Activated B cell treated with CpG ODN at 0.5 μM for 24 hours (primary cell): Measurements from ENCODE around the gene GLS2. TPM values are rescaled to one million over a fixed set of nuclear protein-coding genes. Genes with fewer than 3 reads are reported as not detected.

ENCODE experiments used
- ATAC-seq: fragments of 200-7000 bp; cut with Tn5 transposase; one replicate; pipeline ENCODE4 v1.10.0; 2021; ENCODE audit warnings: low read depth, mild to moderate bottlenecking, moderate library complexity
- CTCF ChIA-PET: fragments of 350-600 bp; sonication (Branson Sonifier 250); formaldehyde crosslinking; loops from one replicate; lab custom pipeline; 2021; ENCODE audit warnings: antibody characterized with exemption; lab: Charles Lee
- POLR2A ChIA-PET: fragments of 350-600 bp; sonication (Branson Sonifier 250); formaldehyde crosslinking; loops from one replicate; lab custom pipeline; 2021; ENCODE audit warnings: antibody characterized with exemption; lab: Charles Lee
- DNase-seq: peaks from one replicate; pipeline ENCODE4 v3.0.0; 2022
- H3K27ac Mint-ChIP-seq: one replicate; pipeline ENCODE4 v1.8.0; 2020; ENCODE audit warnings: mixed read lengths
- H3K27me3 Mint-ChIP-seq: one replicate; pipeline ENCODE4 v1.8.0; 2021; ENCODE audit warnings: mixed read lengths
- H3K36me3 Mint-ChIP-seq: one replicate; pipeline ENCODE4 v1.8.0; 2021; ENCODE audit warnings: low read depth, mixed read lengths
- H3K4me1 Mint-ChIP-seq: one replicate; pipeline ENCODE4 v1.8.0; 2021; ENCODE audit warnings: mixed read lengths
- H3K4me3 Mint-ChIP-seq: one replicate; pipeline ENCODE4 v1.8.0; 2020; ENCODE audit warnings: mild to moderate bottlenecking, mixed read lengths
- H3K9me3 Mint-ChIP-seq: one replicate; pipeline ENCODE4 v1.8.0; 2020; ENCODE audit warnings: mixed read lengths
- CTCF ChIP-seq: fragments of 200-600 bp; IDR thresholded peaks from one replicate; pipeline ENCODE4 v1.8.0; 2022; ENCODE audit warnings: antibody characterized with exemption, mild to moderate bottlenecking
- intact Hi-C: fragments of 100-400 bp; cut with micrococcal nuclease; formaldehyde crosslinking; loops from one replicate; pipeline ENCODE4 v1.15.1; 2024
- total RNA-seq: library from RNA; stranded (reverse); gene quantifications from 2 replicates; pipeline ENCODE4 v1.2.3, GENCODE V29; 2022

The GLS2 gene
- total RNA-seq, 1 donor from 2014 or later, result 3.5 TPM

- ChIA-PET POLR2A (interaction anchor here (1.2 kb wide), 1 partner anchor 110 kb away, joined by 4 read pairs; the partner anchor contains the start of gene CNPY2), CTCF (no interaction called here)
- TF ChIP-seq CTCF, result no peak
- H3K27ac Mint-ChIP-seq, result no peak overlapping the region
- H3K9me3 Mint-ChIP-seq, result no peaks in the 10 kb centered on the region
- H3K27me3 Mint-ChIP-seq, result no peaks in the 10 kb centered on the region
- ATAC-seq (no peak), DNase-seq (no peak)
- peaks cover 71% of the 10 kb centered on the region for H3K36me3 Mint-ChIP-seq
- intact Hi-C loops, result no loop called here
- no peak overlapping the region for H3K4me3 Mint-ChIP-seq
- no peaks in the 10 kb centered on the region for H3K4me1 Mint-ChIP-seq
These were observed 62.8 kb downstream of the GLS2 start for GRCh38 chr12:56425193-56425592.

Other genes with a start within 250 kb of the GLS2 start
- gene ANKRD52, start 229.8 kb downstream of the GLS2 start, total RNA-seq, result 44.1 and 44.8 TPM in 2 replicates
- gene COQ10A, start 221.2 kb downstream of the GLS2 start, total RNA-seq, result 30.2 and 35.6 TPM in 2 replicates
- 229 and 233 TPM in 2 replicates for gene CS, start 187.8 kb downstream of the GLS2 start, total RNA-seq
- gene CNPY2, start 172.2 kb downstream of the GLS2 start, total RNA-seq, result 72.1 and 98.8 TPM in 2 replicates
- gene PAN2, start 154.2 kb downstream of the GLS2 start, total RNA-seq, result 86.3 and 98.9 TPM in 2 replicates
- 5.6 and 7.2 TPM in 2 replicates for gene IL23A, start 149.3 kb downstream of the GLS2 start, total RNA-seq
- 159 and 177 TPM in 2 replicates for gene STAT2, start 128.1 kb downstream of the GLS2 start, total RNA-seq
- not detected in 2 replicates for gene APOF, start 125.3 kb downstream of the GLS2 start, total RNA-seq
- gene TIMELESS, start 38.7 kb downstream of the GLS2 start, total RNA-seq, result 31.8 and 35.0 TPM in 2 replicates
- gene MIP, start 33.5 kb downstream of the GLS2 start, total RNA-seq, result not detected in 2 replicates
- gene SPRYD4, start 19.6 kb downstream of the GLS2 start, total RNA-seq, result 5.8 and 7.5 TPM in 2 replicates
- 2.7 and 3.4 TPM in 2 replicates for gene RBMS2, start 33.7 kb upstream of the GLS2 start, total RNA-seq
- 153 and 192 TPM in 2 replicates for gene BAZ2A, start 142.2 kb upstream of the GLS2 start, total RNA-seq
- 499 and 503 TPM in 2 replicates for gene ATP5F1B, start 157.8 kb upstream of the GLS2 start, total RNA-seq
- 183 and 185 TPM in 2 replicates for gene PTGES3, start 200.1 kb upstream of the GLS2 start, total RNA-seq
- 1,104 and 1,342 TPM in 2 replicates for gene NACA, start 237.1 kb upstream of the GLS2 start, total RNA-seq